Right forelimb (tissue), 1 donor: ENCODE data around the gene PPP3R1.

Experiments used
- DNase-seq: peaks from one replicate; pipeline ENCODE4 v3.0.0-alpha.2; 2018

Gene PPP3R1, protein sequence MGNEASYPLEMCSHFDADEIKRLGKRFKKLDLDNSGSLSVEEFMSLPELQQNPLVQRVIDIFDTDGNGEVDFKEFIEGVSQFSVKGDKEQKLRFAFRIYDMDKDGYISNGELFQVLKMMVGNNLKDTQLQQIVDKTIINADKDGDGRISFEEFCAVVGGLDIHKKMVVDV

DNA sequence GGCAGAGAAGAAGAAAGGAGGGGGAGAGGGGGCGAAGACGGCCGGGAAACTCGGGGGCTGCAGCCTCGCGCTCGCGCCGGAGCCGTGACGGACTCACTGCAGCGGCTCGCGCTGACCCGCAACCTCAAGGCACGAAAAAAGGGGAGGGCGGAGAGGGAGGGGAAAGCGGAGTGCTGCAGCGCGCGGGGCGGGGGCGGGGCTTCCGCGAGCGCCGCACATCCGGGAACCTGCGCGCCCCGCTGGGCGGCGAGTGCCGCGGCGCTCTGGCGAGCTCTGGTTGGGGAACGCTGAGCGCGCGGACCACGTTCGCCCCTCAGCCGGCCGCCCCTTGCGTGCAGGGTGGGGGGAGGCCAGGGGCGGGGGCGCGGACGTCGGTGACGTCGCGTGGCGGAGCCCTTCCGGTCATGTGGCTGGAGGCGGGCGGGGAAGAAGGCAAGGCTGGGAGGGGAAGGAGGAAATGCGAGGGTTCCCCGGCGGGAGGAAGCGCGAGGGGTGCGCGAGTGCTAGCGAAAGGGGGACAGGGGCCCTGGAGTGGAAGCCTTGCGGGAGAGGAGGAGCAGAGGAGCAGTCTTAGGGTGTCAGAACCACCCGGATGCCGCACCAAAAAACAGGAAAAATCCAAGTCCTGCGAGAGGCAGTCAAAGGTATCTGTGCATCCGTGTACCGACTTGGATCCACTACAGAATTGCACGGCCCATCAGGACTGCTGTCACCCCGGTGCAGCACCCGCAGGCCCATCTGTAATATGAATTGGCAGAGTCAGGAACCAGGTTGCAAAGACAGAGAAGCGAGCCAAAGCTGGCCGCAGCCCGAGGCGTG lies at the start of gene PPP3R1:
PPP3R1 (minus strand) TSS at position 133 of the 819 bp plus-strand sequence. CDS start 405 bp downstream, outside the sequence.
- DNase-seq = peak; percentile 98

DNA sequence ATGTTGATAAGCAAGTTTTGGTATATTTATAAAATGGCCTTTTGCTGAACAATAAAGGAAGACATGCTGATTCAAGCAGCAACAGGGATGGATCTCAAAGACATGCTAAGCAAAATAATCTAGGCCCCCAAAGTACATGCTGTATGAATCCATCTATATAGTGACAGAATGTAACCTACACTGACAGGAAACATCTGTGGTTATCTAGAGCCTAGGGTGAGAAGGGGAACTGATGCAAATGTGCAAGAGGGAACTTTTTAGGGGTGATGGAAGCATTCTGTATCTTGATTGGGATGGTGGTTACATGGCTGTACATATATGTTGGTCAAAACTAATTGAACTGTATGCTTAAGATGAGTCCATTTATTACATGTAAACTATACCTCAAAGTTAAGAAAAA lies 43.2 kb upstream of the PPP3R1 start:
- DNase-seq = no peak

DNA sequence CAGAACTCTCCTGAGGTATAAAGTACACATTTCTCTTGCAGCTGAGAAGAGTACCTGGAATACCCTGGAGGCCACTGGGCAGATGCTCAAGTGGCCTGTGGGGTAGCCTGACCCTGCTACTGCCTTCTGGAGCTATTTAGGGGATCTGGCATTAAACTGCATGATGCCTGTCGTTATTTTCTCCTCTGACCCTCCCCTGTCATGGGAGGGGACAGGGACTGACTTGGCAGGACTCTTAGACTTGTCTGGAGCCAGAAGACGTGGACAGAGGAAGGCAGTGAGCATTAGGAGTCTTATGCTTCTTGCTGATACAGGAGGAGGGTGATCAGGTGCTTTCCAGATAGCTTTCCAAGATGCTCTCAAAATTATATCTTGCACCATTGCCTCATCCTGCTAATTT lies 42.6 kb upstream of the PPP3R1 start:
- DNase-seq = no peak

DNA sequence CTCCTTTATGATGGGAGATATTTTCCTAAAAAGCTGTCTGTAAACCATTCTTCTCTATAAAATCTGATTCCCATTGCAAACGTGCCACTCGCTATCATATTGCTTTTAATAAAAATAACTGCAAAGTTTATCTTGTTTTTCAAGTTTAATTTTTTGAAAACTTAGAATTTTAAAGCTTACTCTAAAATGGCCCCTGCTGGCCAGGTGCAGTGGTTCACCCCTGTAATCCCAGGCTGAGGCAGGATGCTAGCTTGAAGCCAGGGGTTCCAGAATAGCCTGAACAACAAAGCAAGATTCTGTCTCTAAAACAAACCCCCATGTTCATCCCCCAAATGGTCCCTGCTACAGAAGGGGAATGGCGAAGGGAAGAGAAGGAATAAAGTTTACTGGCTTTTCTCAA lies 41.9 kb upstream of the PPP3R1 start:
- DNase-seq = no peak

DNA sequence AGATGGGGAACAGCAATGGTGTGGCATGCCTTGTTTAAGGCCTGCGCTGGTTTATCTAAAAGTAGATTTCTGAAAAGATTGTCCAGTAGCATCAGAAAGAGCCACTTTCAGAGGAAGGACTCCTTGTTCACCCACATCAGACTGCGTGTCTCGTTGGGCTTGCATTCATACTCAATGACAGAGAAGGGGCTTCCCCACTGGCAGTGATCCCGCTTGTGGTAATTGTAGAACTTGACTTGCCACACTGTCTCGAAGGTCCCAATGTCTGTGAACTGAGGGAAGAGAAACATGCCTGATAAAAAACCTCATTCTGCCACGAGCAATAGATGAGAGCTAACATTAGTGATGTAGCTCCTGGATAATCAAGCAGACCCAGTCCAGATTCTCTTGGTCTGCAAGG lies 41.4 kb upstream of the PPP3R1 start:
- no peak for DNase-seq

DNA sequence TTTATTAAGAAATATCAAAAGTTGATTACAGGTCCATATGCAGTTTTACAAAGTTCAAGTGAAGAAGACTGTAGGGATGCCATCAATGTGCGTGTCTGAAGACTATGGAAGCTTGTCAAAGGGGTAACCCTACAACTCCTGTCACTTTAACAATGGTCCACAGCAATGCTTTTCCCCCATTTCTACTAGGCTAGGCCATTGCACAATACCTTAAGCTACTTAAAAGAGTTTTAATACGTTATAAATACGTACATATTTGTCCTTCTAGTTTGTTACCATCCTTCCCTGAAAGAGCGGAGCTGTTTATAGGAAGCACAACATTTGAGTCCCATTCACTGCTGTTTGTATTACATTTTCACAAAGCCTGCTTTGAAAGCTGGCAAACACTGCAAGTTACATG lies 40.7 kb upstream of the PPP3R1 start:
- no peak for DNase-seq

DNA sequence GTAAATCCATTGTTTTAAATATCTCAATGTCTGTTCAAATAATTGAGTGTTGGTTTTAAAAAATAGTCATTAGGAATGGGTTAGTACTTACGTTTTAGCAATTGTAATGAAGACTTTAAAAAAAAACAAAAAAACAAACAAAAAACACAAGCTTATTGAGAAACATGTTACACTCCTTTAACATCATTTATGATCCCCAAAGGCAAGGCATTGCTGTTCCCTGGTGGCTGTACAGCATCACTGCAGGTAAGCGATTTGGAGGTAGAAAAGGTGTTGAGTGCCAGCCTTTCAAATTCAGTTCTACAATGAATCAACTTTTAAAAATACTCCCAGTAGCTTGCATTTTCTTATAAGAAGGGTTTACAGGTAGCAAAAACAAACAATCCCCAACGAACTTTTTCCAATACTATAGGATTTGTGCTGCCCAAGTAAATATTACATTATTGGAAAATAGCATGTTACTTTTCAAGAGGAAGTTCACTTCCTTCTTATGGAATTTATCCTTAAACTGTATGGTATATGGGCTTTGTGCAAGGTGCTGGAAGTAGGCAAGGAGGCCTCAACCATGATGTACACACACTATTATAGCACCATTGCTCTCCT lies 39.9 kb upstream of the PPP3R1 start:
- no peak for DNase-seq

DNA sequence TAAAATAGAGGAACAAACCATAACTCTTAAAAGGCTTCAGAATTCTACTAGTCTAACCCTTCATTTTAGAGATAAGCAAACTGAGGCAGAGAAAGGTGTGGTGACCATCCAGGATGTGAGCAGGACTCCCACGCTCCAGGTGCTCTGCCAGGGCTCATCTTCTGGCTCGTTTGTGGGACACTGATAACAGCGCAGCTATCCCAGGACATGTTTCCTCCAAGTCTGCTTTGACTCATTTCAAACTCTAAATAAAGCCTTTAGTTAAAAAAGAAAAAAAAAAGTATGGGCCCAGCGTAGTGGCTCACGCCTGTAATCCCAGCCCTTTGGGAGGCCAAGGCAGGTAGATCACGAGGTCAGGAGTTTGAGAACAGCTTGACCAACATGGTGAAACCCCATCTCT lies 39.0 kb upstream of the PPP3R1 start:
- DNase-seq = no peak

DNA sequence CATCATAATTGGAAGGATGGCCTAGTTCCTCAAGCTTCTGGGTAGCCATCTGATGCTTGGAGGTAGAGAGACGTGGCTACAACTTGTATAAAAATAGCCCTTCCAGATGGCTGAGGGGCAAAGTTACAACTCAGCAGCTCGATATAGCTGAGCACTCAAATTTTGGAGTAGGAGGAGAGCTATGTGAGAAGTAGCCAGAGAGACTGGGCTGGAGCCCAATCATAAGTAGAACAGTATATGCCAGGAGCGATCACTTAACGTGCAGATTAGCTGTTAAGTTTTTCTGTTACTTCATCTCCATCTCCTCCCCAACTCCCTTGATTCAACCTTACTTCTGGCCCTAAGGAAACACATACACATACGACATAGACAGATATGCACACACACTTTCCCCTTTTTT lies 38.6 kb upstream of the PPP3R1 start:
- no peak for DNase-seq

DNA sequence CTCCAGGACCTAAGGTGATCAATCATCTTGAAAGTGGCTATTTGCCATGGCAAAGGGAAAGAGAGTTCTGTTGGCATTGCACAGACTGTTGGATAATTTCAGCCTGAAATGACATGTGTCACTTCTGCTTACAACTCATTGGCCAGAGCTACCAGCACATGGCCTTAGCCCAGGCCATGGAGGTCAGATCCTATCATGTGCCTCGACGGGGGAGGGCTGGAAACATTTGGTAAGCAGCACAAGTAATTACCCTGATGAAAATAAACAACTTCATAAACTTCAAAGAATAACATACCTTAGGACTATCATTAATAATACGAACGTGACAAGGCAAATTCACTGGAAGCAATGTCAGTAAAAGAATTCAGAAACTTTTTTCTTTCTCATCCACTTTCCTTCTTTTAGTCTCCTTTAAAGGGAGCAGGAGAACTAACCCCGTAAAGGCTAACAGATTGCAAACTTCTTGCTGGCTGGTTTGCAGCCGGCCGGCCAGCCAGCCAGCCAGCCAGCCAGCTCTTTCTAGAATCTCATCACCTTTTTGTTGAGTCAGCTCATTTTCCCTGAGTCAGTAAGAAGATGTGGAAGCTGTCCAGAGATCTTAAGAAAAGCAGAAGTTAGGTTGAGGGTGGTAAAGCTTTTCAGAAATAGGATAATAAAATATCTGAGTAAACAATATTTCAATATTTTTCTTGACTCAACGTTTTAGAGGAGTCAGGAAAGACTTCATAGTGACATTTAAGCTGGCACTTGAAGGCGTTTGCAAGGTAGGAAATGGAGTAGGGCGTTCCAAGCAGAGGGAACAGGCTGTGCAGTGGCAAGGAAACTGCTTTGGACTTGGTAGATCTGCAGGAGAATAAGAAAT lies 35.5 kb upstream of the PPP3R1 start:
- DNase-seq = no peak

DNA sequence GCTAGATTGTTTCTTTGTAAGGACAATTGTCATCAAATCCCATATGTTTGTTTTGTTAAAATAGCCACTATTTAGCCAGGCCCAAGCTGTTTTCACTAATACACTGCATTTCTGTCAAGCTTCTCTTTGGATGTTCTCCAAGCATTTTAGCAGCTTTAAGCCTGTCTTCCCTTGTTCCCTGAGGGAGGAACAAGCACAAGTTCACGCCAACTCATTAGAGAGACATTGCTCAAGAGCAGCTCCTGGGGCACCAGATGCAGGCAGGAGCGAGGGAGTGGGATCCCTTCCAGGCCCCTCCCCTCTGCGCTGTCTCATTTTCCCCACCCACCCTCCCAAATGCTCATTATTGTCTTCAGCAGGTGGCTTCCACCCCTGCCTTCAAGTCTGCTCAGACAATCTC lies 32.6 kb upstream of the PPP3R1 start:
- DNase-seq = no peak

DNA sequence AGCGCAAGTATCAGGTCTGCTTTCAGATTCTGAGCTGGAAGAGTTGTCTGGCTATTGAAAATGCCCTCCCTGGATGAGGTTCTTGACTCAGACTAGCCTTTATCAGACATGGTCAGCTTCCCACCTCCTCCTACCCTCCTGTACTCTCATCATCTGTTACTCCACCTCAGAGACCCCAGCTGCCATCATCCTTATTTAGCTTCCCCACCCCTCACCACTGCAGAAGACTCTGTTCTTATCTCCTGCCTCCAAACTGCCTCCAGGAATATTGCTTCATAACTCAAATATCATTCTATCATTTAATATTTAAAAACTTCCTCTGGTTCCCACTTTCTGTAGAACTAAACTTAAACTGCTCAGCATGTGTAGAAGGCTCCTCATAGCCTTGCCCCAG lies 31.1 kb upstream of the PPP3R1 start:
- DNase-seq = no peak

DNA sequence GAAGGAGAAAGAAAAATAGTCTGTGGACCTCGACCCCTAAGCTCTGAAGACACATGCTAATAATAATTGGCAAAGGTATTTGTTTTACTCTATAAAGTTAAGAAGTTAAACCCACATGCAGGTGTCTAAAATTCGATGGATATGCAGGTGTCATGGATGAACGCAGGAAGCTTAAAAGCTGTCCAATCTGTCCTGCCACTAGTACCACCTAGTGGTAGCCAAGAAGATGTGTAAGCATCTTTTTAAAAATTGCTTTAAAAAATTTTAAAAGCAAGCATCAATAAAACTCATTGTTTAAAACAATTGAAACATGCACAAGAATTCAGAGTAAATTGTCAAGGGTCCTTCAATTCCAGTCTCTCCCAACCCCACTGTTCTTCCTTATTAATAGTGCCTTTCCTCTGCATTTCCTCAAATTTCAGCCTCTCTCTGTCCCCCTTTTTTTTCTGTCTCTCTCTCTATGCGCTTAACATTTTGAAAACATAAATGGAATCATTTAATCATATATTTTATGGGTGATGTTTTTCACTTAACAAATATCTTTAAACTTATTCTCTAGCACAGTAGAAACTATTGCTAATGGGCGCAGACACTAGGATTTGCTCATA lies 30.6 kb upstream of the PPP3R1 start:
- no peak for DNase-seq

DNA sequence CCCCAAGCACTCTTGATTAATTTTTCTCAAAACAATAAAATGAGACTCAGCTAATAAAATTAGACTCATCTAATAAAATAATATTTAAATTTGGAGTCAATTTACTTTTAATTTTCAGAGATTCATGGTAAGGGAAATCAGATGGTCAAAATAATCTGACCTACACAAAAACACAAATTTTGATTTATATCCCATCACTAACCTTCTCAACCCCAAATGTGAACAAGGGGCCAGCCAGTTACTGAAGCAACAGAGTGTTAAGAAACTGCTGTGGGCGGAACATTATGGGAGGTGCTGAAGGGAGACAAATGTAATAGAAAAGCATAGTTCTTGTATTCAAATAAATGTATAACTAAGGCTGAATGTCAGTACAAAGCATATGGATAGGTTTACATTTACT lies 28.5 kb upstream of the PPP3R1 start:
- no peak for DNase-seq

DNA sequence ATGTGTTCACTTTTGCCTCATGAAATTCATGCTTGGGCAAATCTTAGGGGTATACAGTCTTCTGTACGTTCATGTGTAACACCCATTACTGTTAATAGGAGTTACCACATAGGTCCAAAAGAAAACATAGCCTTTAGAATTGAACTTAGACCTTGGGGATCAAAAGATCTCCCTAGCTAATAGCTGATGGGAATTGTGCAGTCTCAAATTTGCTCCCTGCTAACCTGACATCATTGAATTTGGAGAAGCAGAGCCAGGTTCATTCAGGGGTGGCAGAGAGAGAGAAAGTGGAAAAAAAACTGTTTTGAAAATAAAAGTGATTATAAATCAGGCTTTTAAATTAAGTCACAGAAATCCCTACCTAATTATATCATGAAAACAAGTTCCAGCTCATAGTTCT lies 28.0 kb upstream of the PPP3R1 start:
- DNase-seq = no peak

DNA sequence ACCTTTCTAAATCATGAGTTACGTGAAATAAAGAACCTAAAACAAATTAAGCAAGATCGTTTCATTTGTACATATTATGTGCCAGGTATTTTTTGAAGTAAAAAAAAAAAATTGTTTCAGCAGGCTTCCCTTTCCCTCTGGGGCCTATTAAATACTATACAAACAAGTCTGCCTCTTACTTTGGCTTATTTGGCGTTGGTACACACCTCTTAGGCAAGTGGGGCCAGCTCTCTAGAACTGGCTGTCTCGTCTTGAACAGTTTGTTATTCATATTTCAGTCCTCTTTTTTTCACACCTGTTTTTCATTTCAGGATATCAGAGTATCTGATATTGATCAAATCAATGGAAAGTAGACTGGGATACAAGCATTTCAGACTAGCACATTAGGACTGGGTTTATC lies 27.4 kb upstream of the PPP3R1 start:
- no peak for DNase-seq

DNA sequence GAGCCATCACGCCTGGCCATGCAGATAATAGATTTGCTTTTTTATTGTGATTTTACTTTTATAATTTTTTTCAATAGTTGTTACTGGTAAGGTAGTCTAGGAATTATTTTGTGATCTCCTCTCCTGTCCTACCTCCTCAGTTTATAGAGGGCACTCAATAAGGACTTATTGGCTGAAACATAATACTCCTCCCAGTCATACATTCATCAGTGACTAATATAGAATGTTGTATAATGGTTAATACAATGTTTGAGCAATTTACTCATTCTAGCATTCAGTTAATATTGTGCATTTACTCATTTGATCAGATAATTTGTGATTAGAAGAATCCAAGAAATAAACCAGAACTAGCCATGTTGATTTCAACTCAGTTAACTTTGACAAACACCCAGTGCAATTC lies 25.8 kb upstream of the PPP3R1 start:
- no peak for DNase-seq

DNA sequence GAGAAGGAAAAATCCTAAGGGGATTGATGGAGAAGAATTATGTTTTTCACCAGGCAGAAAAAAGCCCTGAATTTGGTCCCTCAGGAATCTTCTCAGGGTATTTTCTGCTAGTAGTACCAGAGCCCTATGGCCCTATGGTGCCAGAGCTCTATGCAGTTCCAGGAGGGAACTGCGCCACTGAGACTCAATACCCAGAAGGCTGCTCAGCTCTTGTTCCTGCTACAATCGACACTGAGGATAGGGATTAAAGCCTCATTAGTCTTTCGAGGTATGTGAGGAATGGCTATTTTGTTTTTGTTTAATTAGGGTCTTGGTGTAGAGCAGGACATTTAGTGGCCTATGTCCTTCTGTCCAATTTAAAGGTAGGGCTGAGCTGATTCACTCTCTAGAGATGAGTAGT lies 21.7 kb upstream of the PPP3R1 start:
- DNase-seq = no peak

DNA sequence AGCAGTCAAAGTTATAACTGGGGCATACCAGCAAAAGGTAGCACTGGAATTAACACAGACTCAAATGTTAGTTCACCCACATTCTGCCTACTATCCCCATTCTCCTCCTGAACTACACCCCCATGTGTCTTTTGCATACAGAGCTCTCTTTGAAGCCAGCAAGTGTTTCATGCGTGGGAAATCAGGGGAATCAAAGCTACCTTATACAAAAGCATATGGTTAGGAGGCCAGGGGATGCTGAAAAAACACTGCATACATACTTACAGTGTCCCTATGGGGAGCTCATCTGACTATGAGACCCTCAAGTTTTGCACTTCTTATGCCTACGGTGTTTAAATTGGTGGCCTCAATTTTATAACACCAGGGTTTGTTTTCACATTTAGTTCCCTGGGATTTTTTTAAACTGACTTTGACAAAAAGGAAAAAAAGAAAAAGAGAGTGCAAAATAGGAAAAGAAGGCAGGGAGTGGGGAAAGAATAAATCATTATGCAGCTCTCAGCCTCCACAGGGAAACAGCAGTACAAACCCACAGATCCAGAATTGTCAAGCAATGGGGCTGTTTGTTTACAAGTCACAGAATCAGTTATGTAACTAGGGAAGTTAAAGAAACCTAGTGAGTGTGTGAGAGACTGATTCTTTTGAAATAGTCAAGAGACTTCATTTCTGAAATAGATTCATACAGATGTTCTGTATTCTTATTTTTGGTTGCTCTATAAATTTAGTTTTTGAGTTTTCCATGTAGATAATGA lies 20.1 kb upstream of the PPP3R1 start:
- DNase-seq = no peak

DNA sequence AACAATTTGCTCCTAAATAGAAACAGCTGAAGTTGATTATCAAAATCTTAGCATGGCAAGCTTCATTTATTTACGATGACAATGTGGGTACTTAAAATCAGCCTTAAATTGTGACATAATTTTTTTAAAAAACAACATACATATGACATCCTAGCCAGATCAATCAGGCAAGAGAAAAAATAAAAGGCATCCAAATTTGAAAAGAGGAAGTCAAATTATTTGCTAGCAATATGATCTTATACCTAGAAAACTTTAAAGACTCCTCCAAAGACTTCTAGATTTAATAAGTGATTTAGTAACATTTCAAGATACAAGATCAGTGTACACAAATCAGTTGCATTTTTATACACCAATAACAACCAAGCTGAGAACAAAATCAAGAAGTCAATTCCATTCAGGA lies 14.3 kb upstream of the PPP3R1 start:
- DNase-seq = no peak

DNA sequence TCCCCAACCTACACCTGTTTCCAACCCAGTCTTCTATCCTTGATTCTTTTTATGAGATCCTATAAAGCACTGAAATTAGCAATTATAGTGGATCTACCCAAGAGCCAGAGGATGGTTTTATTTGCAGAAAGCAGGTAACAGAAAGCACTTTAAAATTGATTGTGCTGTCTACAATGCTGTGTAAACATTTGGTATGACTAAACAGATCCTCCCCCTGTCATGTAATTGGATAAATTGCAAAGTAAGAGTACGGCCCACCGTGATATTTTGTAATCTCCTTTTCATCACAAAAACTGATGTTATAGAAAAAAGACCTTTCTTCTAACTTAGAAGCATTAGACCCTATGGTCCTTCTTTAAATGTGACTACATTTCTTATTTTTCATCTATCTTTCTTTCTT lies 11.3 kb upstream of the PPP3R1 start:
- no peak for DNase-seq

DNA sequence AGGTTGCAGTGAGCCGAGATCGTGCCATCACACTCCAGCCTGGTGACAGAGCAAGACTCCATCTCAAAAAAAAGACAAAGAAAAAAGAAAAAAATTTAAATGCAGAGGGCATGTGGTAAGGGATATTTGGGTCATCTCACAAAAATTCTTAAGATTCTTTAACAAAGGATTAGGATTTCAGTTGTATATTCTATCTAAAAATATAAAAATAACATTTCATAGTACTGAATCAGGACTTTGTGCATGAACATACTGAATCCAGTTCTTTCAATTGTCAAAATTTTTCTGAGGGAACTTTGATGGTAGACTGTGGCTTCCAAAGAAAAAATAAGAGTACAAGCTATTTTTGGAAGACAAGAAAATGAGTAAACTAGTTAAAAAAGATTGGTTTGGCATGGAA lies 6.5 kb upstream of the PPP3R1 start:
- no peak for DNase-seq
